SK-N-SH treated with all-trans-retinoic acid at 6 μM for 48 hours (cell line): Measurements from ENCODE around the gene KIF13A.
"Not testable (repeated sequence)": the region's sequence is repeated elsewhere in the genome, so short reads cannot be mapped to it uniquely, and the experiment has no call there.

ENCODE experiments used
- ATAC-seq: fragments of 200-7000 bp; cut with Tn5 transposase; 3 replicates; pipeline ENCODE4 v1.9.1; 2020; ENCODE audit warnings: mild to moderate bottlenecking, moderate library complexity
- ARNTL ChIP-seq: fragments of 450-650 bp; formaldehyde crosslinking; IDR thresholded peaks from 2 replicates; pipeline ENCODE4 v1.5.0; 2020; ENCODE audit warnings: low read depth, mild to moderate bottlenecking, moderate library complexity, borderline replicate concordance
- BACH2 ChIP-seq: fragments of 250-450 bp; sonication (Bioruptor Pico); IDR thresholded peaks from 2 replicates; pipeline ENCODE4 v1.9.0; 2021; ENCODE audit warnings: mild to moderate bottlenecking, borderline replicate concordance
- CREB5 ChIP-seq: fragments of 250-450 bp; sonication (Bioruptor Pico); IDR thresholded peaks from 2 replicates; pipeline ENCODE4 v1.5.1; 2020; ENCODE audit warnings: low read depth, mild to moderate bottlenecking, moderate library complexity
- CSDC2 ChIP-seq: fragments of 250-450 bp; sonication (Bioruptor Pico); IDR thresholded peaks from 2 replicates; pipeline ENCODE4 v1.5.0; 2020; ENCODE audit warnings: mild to moderate bottlenecking, moderate library complexity
- ESRRG ChIP-seq: fragments of 250-450 bp; sonication (Bioruptor Pico); IDR thresholded peaks from 2 replicates; pipeline ENCODE4 v1.6.1; 2021; ENCODE audit warnings: mild to moderate bottlenecking
- GLIS3 ChIP-seq: fragments of 250-450 bp; sonication (Bioruptor Pico); IDR thresholded peaks from 2 replicates; pipeline ENCODE4 v1.5.0; 2020; ENCODE audit warnings: mild to moderate bottlenecking, moderate library complexity
- ISL1 ChIP-seq: fragments of 250-450 bp; sonication (Bioruptor Pico); IDR thresholded peaks from 2 replicates; pipeline ENCODE4 v2.1.2; 2022; ENCODE audit warnings: mild to moderate bottlenecking, moderate library complexity
- OSR1 ChIP-seq: fragments of 250-450 bp; sonication (Bioruptor Pico); IDR thresholded peaks from 2 replicates; pipeline ENCODE4 v1.8.0; 2022; ENCODE audit warnings: moderate library complexity, mild to moderate bottlenecking, inconsistent platforms
- PPARA ChIP-seq: fragments of 250-450 bp; sonication (Bioruptor Pico); IDR thresholded peaks from 2 replicates; pipeline ENCODE4 v1.5.0; 2020; ENCODE audit warnings: mild to moderate bottlenecking, borderline replicate concordance
- RARB ChIP-seq: fragments of 250-450 bp; sonication (Bioruptor Pico); IDR thresholded peaks from 2 replicates; pipeline ENCODE4 v1.8.0; 2021; ENCODE audit warnings: mild to moderate bottlenecking, moderate library complexity
- SNAI2 ChIP-seq: fragments of 250-450 bp; sonication (Bioruptor Pico); IDR thresholded peaks from 2 replicates; pipeline ENCODE4 v1.5.0; 2020; ENCODE audit warnings: mild to moderate bottlenecking, moderate library complexity
- TCF4 ChIP-seq: fragments of 250-450 bp; sonication (Bioruptor Pico); IDR thresholded peaks from 2 replicates; pipeline ENCODE4 v1.8.0; 2021; ENCODE audit warnings: mild to moderate bottlenecking, moderate library complexity, borderline replicate concordance
- TSHZ2 ChIP-seq: fragments of 250-450 bp; sonication (Bioruptor Pico); IDR thresholded peaks from 2 replicates; pipeline ENCODE4 v1.5.0; 2020; ENCODE audit warnings: mild to moderate bottlenecking, moderate library complexity
- ZC3H10 ChIP-seq: fragments of 250-450 bp; sonication (Bioruptor Pico); IDR thresholded peaks from 2 replicates; pipeline ENCODE4 v1.5.1; 2021; ENCODE audit warnings: mild to moderate bottlenecking, moderate library complexity
- ZFP3 ChIP-seq: fragments of 250-450 bp; sonication (Bioruptor Pico); IDR thresholded peaks from 2 replicates; pipeline ENCODE4 v1.5.0; 2020; ENCODE audit warnings: mild to moderate bottlenecking, moderate library complexity
- ZFP30 ChIP-seq: fragments of 450-650 bp; formaldehyde crosslinking; IDR thresholded peaks from 2 replicates; pipeline ENCODE4 v1.5.0; 2022; ENCODE audit warnings: mild to moderate bottlenecking, moderate library complexity
- ZNF565 ChIP-seq: fragments of 450-650 bp; formaldehyde crosslinking; conservative IDR thresholded peaks from 2 replicates; pipeline ENCODE4 v1.5.0; 2020; ENCODE audit warnings: low read depth, mild to moderate bottlenecking, moderate library complexity
- ZNF70 ChIP-seq: fragments of 450-650 bp; formaldehyde crosslinking; IDR thresholded peaks from 2 replicates; pipeline ENCODE4 v1.5.0; 2020; ENCODE audit warnings: mild to moderate bottlenecking, moderate library complexity
- ZNF8 ChIP-seq: fragments of 450-650 bp; formaldehyde crosslinking; IDR thresholded peaks from 2 replicates; pipeline ENCODE4 v1.5.0; 2020; ENCODE audit warnings: mild to moderate bottlenecking, moderate library complexity
- TF ChIP-seq, protein P1 (sequence below): fragments of 250-450 bp; sonication (Bioruptor Pico); IDR thresholded peaks from 2 replicates; pipeline ENCODE4 v1.8.0; 2020; ENCODE audit warnings: mild to moderate bottlenecking, moderate library complexity, borderline replicate concordance
- TF ChIP-seq, protein P2 (sequence below): fragments of 250-450 bp; sonication (Bioruptor Pico); IDR thresholded peaks from 2 replicates; pipeline ENCODE4 v1.5.1; 2021; ENCODE audit warnings: mild to moderate bottlenecking, moderate library complexity

KIF13A gene

GRCh38 chr6:17859846-17860245 lies 127.6 kb downstream of the KIF13A start:
- TF ChIP-seq ZNF70 (no peak), TSHZ2 (CRISPR knock-in tag) (no peak), SNAI2 (CRISPR knock-in tag) (no peak), ZFP3 (CRISPR knock-in tag) (no peak), RARB (CRISPR knock-in tag) (no peak), ZFP30 (CRISPR knock-in tag) (no peak), CSDC2 (CRISPR knock-in tag) (no peak), ZC3H10 (CRISPR knock-in tag) (no peak), GLIS3 (CRISPR knock-in tag) (no peak), PPARA (CRISPR knock-in tag) (no peak), OSR1 (CRISPR knock-in tag) (no peak)
- TF ChIP-seq, protein P1, sequence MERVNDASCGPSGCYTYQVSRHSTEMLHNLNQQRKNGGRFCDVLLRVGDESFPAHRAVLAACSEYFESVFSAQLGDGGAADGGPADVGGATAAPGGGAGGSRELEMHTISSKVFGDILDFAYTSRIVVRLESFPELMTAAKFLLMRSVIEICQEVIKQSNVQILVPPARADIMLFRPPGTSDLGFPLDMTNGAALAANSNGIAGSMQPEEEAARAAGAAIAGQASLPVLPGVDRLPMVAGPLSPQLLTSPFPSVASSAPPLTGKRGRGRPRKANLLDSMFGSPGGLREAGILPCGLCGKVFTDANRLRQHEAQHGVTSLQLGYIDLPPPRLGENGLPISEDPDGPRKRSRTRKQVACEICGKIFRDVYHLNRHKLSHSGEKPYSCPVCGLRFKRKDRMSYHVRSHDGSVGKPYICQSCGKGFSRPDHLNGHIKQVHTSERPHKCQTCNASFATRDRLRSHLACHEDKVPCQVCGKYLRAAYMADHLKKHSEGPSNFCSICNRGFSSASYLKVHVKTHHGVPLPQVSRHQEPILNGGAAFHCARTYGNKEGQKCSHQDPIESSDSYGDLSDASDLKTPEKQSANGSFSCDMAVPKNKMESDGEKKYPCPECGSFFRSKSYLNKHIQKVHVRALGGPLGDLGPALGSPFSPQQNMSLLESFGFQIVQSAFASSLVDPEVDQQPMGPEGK (CRISPR knock-in tag): no peak
- TF ChIP-seq, protein P2, sequence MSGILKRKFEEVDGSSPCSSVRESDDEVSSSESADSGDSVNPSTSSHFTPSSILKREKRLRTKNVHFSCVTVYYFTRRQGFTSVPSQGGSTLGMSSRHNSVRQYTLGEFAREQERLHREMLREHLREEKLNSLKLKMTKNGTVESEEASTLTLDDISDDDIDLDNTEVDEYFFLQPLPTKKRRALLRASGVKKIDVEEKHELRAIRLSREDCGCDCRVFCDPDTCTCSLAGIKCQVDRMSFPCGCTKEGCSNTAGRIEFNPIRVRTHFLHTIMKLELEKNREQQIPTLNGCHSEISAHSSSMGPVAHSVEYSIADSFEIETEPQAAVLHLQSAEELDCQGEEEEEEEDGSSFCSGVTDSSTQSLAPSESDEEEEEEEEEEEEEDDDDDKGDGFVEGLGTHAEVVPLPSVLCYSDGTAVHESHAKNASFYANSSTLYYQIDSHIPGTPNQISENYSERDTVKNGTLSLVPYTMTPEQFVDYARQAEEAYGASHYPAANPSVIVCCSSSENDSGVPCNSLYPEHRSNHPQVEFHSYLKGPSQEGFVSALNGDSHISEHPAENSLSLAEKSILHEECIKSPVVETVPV (CRISPR knock-in tag): no peak

DNA sequence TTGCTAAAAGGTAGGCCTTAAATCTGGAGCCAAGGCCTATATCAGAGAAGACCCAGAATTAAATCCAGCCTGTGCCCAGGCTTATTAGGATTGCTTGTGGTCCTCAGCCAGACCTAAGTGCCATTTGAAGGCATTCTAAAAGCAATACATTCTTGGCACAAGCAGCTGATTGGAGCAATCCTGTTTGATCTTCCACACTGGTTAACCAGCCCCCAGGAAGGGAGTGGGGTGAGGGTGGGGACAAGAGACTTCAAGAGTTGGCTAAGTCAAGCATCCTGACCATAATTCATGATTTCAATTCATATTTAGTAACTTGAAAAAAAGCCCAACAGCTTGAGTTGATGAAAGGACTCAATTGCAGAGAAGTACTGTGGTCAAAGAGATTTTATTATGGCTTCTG lies 128.9 kb downstream of the KIF13A start:
- ATAC-seq: no peak
- TF ChIP-seq OSR1 (CRISPR knock-in tag): no peak
- no peak for TF ChIP-seq ZNF565 (CRISPR knock-in tag)
- TF ChIP-seq SNAI2 (CRISPR knock-in tag): no peak
- TF ChIP-seq ARNTL (CRISPR knock-in tag): no peak
- TF ChIP-seq ZNF70: no peak
- TF ChIP-seq, protein P1 (CRISPR knock-in tag): no peak
- TF ChIP-seq, protein P2 (CRISPR knock-in tag): no peak
- no peak for TF ChIP-seq ESRRG (CRISPR knock-in tag)
- TF ChIP-seq TSHZ2 (CRISPR knock-in tag): no peak
- no peak for TF ChIP-seq CREB5 (CRISPR knock-in tag)
- no peak for TF ChIP-seq GLIS3 (CRISPR knock-in tag)
- TF ChIP-seq ZFP3 (CRISPR knock-in tag): no peak
- TF ChIP-seq BACH2 (CRISPR knock-in tag): no peak
- TF ChIP-seq ZNF8 (CRISPR knock-in tag): no peak
- TF ChIP-seq TCF4: no peak
- TF ChIP-seq ISL1 (CRISPR knock-in tag): no peak
- TF ChIP-seq RARB (CRISPR knock-in tag): no peak

More at GRCh38 chr6:17859846-17860245, 127.6 kb downstream of the KIF13A start:
- no peak for ATAC-seq

GRCh38 chr6:17857188-17857587 lies 130.2 kb downstream of the KIF13A start:
- not testable (repeated sequence) for ATAC-seq
